KMS-11 (cell line): ENCODE results near the gene CPA3.

ENCODE experiments used
- H2AFZ ChIP-seq: fragments of 200-600 bp; sonication (generic); 2 replicates; pipeline ENCODE4 v1.6.1; 2016; ENCODE audit warnings: antibody characterized with exemption, mixed run types, low read depth
- H3K27ac ChIP-seq: fragments of 200-600 bp; sonication (generic); 2 replicates; pipeline ENCODE4 v1.6.1; 2016; ENCODE audit warnings: mild to moderate bottlenecking, mixed run types
- H3K27me3 ChIP-seq: fragments of 200-600 bp; sonication (generic); 2 replicates; pipeline ENCODE4 v1.6.1; 2017; ENCODE audit warnings: mild to moderate bottlenecking, low read depth, mixed run types, moderate library complexity; ENCODE audit not compliant: insufficient read depth
- H3K36me3 ChIP-seq: fragments of 200-600 bp; sonication (generic); 2 replicates; pipeline ENCODE4 v1.6.1; 2017; ENCODE audit warnings: mild to moderate bottlenecking, mixed run types; ENCODE audit not compliant: insufficient read depth
- H3K4me1 ChIP-seq: fragments of 200-600 bp; sonication (generic); 2 replicates; pipeline ENCODE4 v1.6.1; 2016; ENCODE audit warnings: mild to moderate bottlenecking, low read depth, mixed run types; ENCODE audit not compliant: poor library complexity, severe bottlenecking
- H3K4me2 ChIP-seq: fragments of 200-600 bp; sonication (generic); 2 replicates; pipeline ENCODE4 v1.7.0; 2016; ENCODE audit warnings: mild to moderate bottlenecking, mixed run types
- H3K4me3 ChIP-seq: fragments of 200-600 bp; sonication (generic); IDR thresholded peaks from 2 replicates; pipeline ENCODE4 v1.6.1; 2017; ENCODE audit warnings: low read depth, low read length, mixed read lengths; ENCODE audit not compliant: insufficient read depth
- H3K79me2 ChIP-seq: fragments of 200-600 bp; sonication (generic); 2 replicates; pipeline ENCODE4 v1.6.1; 2016; ENCODE audit warnings: low read depth, mixed run types; ENCODE audit not compliant: insufficient read depth
- H3K9ac ChIP-seq: fragments of 200-600 bp; sonication (generic); 2 replicates; pipeline ENCODE4 v1.6.1; 2016; ENCODE audit warnings: mild to moderate bottlenecking, mixed run types
- H4K20me1 ChIP-seq: fragments of 200-600 bp; sonication (generic); 2 replicates; pipeline ENCODE4 v1.6.1; 2016; ENCODE audit warnings: mild to moderate bottlenecking, mixed run types; ENCODE audit not compliant: insufficient read depth
- TF ChIP-seq, protein P1 (sequence below): fragments of 200-600 bp; sonication (generic); conservative IDR thresholded peaks from 2 replicates; pipeline ENCODE4 v1.6.1; 2017; ENCODE audit warnings: low read depth, mild to moderate bottlenecking, antibody characterized with exemption, low read length, moderate library complexity, mixed read lengths

The CPA3 gene

DNA sequence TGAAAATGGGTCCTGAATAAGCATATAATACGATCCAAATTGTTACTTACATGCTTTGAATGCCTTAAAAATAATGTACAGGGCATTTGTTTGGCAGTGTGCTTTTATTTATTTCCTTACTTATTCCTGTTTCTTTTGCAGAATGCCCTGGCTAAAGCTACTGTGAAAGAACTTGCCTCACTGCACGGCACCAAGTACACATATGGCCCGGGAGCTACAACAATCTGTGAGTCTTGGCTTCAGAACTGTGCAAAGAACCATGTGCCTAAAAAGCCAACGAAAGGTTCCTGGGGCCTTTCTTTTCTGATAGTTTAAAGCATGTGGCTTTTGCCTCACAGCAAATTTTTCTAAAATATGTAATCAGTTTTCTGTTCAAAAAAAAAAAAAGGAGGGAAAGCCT is 7.8 kb upstream of the CPA3 start:
- Histone ChIP-seq H3K4me3 (no peak overlapping the region), H3K27me3 (no peaks in the 10 kb centered on the region), H2AFZ (no peak overlapping the region), H3K36me3 (no peaks in the 10 kb centered on the region), H3K27ac (no peak overlapping the region), H3K4me2 (no peak overlapping the region), H3K9ac (no peak overlapping the region), H3K4me1 (no peaks in the 10 kb centered on the region), H3K79me2 (no peaks in the 10 kb centered on the region), H4K20me1 (no peaks in the 10 kb centered on the region)
- TF ChIP-seq, protein P1, sequence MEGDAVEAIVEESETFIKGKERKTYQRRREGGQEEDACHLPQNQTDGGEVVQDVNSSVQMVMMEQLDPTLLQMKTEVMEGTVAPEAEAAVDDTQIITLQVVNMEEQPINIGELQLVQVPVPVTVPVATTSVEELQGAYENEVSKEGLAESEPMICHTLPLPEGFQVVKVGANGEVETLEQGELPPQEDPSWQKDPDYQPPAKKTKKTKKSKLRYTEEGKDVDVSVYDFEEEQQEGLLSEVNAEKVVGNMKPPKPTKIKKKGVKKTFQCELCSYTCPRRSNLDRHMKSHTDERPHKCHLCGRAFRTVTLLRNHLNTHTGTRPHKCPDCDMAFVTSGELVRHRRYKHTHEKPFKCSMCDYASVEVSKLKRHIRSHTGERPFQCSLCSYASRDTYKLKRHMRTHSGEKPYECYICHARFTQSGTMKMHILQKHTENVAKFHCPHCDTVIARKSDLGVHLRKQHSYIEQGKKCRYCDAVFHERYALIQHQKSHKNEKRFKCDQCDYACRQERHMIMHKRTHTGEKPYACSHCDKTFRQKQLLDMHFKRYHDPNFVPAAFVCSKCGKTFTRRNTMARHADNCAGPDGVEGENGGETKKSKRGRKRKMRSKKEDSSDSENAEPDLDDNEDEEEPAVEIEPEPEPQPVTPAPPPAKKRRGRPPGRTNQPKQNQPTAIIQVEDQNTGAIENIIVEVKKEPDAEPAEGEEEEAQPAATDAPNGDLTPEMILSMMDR = no peak

DNA sequence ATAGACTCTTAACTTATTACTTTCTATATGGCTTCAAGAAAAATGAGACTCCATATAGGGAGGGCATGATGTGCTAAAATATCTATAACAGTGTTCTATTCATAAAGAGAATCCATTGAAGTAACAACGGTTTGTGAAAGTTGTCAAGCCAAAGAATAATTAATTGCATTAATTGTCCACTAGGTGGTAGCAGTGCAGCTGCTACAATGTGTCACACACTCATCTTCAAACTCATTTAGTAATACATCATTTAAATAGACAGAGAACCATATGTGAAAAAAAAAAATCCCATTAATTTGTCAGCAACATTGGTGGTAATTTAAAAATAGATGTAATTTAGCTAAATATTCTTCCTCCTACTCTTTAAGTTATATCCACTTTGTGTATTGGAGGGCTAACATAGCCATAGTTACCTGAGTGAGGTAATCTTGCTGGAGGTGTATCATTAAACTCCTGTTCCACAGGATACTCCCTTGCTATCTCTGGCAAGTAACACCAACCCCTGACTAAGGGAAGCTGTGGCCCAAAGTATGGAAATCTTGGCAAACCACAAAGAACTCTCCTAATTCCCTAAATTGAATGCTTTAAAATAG is 3.7 kb upstream of the CPA3 start:
- Histone ChIP-seq H3K36me3 (no peaks in the 10 kb centered on the region), H3K4me1 (no peaks in the 10 kb centered on the region), H3K79me2 (no peaks in the 10 kb centered on the region), H3K4me3 (no peak overlapping the region), H2AFZ (no peak overlapping the region), H3K4me2 (no peak overlapping the region), H4K20me1 (no peaks in the 10 kb centered on the region), H3K27ac (no peak overlapping the region), H3K9ac (no peak overlapping the region), H3K27me3 (no peaks in the 10 kb centered on the region)
- TF ChIP-seq, protein P1 = peak; percentile 93

DNA sequence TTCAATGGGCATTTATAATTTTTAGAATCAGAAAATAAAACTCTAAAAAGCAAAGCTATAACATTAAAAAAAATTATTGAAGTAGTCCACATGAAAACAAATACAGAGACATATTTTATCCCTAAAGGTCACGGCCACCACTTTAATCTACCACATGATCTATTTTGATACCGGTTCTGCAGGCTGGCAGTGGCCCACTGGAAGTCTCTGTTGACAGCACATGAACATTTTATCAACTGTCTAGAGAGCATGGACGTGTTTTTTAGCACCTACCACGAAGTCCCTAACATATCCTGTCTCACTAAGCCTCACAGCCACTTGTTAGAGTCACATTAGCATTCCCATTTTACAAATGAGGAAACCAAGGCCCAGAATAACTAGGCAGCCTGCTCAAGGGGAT is 1.8 kb upstream of the CPA3 start:
- Histone ChIP-seq H2AFZ (no peak overlapping the region), H4K20me1 (no peaks in the 10 kb centered on the region), H3K27me3 (no peaks in the 10 kb centered on the region), H3K36me3 (no peaks in the 10 kb centered on the region), H3K4me3 (no peak overlapping the region), H3K27ac (no peak overlapping the region), H3K79me2 (no peaks in the 10 kb centered on the region), H3K9ac (no peak overlapping the region), H3K4me2 (no peak overlapping the region), H3K4me1 (no peaks in the 10 kb centered on the region)
- TF ChIP-seq, protein P1 = no peak

DNA sequence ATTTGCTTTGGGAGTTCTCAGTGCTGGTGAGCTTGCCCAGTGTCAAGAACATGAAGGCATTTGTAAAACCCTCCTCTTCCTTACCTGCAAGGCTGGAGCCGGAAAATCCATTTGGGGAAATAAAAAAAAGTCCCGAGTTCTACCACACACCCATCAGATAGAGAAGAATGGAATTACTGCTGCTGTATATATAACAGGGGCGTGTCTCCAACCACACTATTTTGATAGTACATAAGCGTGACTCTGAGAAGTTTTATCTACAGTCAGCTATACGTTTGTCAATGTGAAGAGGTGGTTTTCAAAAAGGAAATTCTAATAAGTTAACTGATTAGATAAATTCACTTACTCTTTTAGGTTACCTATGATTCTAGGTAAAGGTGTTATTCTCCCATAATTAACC is 1.3 kb upstream of the CPA3 start:
- Histone ChIP-seq H4K20me1 (no peaks in the 10 kb centered on the region), H3K4me1 (no peaks in the 10 kb centered on the region), H3K4me2 (no peak overlapping the region)

More for the DNA sequence above, 1.3 kb upstream of the CPA3 start:
- Histone ChIP-seq H3K27ac (no peak overlapping the region), H2AFZ (no peak overlapping the region), H3K9ac (no peak overlapping the region), H3K36me3 (no peaks in the 10 kb centered on the region), H3K4me3 (no peak overlapping the region), H3K27me3 (no peaks in the 10 kb centered on the region), H3K79me2 (no peaks in the 10 kb centered on the region)
- TF ChIP-seq, protein P1 = no peak
